Stimulated activated CD4-positive, alpha-beta T cell treated with anti-CD3 and anti-CD28 coated beads, Interleukin-4, amount 100 ng/mL, for 24 hours (primary cell): ENCODE data around the gene BARX2.

Experiments used
- DNase-seq: peaks from one replicate; pipeline ENCODE4 v3.0.0-alpha.2; 2020

BARX2 gene

GRCh38 chr11:129374081-129374992, 1.3 kb upstream of the BARX2 start:
- no peak for DNase-seq

- no peak for DNase-seq
Observed at GRCh38 chr11:129374993-129375750, 476 bp upstream of the BARX2 start.

GRCh38 chr11:129376658-129377341, 1.2 kb downstream of the BARX2 start:
- no peak for DNase-seq

- no peak for DNase-seq
Observed at GRCh38 chr11:129377739-129378138, 2.1 kb downstream of the BARX2 start.

- DNase-seq, result no peak
Observed at GRCh38 chr11:129380413-129380812, 4.8 kb downstream of the BARX2 start.

- DNase-seq, result no peak
Observed at GRCh38 chr11:129382583-129382982, 6.9 kb downstream of the BARX2 start.

GRCh38 chr11:129383060-129383459, 7.4 kb downstream of the BARX2 start:
- no peak for DNase-seq

GRCh38 chr11:129383502-129383901, 7.9 kb downstream of the BARX2 start:
- no peak for DNase-seq

GRCh38 chr11:129384415-129384814, 8.8 kb downstream of the BARX2 start:
- no peak for DNase-seq

GRCh38 chr11:129385801-129386200, 10.2 kb downstream of the BARX2 start:
- no peak for DNase-seq

GRCh38 chr11:129386795-129387397, 11.2 kb downstream of the BARX2 start:
- no peak for DNase-seq

GRCh38 chr11:129387434-129387833, 11.8 kb downstream of the BARX2 start:
- DNase-seq, result no peak

DNA sequence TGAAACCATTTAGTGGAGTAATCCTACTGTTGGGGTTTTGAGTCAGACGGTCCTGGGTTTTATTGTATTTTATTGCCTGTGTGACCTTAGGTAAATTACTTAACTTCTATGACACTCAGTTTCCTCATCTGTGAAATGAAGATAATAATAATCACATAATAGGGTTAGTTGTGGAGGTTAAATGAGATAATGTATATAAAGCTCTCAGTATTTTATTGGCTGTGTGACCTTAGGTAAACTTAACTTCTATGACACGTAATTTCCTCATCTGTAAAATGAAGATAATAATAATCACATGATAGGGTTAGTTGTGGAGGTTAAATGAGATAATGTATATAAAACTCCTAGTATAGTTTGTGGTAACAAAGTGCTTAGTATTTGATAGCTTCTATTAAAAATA, 13.2 kb downstream of the BARX2 start:
- no peak for DNase-seq

GRCh38 chr11:129390303-129390821, 14.7 kb downstream of the BARX2 start:
- DNase-seq, result no peak

DNA sequence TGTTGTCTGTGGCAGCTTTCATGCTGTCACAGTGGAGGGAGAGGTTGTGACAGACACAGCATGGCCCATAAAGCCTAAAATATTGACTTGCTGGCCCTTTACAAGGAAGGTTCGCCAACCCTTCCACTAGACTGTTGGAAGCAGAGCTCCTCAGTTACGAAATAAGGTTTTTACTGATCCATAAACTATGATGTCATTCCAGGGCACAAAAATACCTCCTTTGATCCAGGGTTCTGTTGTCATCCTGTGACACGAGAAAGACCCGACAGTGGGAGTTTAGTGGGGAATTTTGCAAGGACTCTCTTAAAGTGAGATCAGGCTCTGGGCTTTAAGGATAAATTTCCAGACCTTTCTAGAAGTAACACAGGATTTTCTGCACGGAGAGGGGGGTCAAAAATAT, 15.7 kb downstream of the BARX2 start:
- no peak for DNase-seq

- no peak for DNase-seq
Observed at GRCh38 chr11:129391821-129392220, 16.2 kb downstream of the BARX2 start.

- no peak for DNase-seq
Observed at GRCh38 chr11:129392995-129393394, 17.3 kb downstream of the BARX2 start.

GRCh38 chr11:129394709-129395108, 19.1 kb downstream of the BARX2 start:
- DNase-seq, result no peak

- no peak for DNase-seq
Observed at GRCh38 chr11:129395432-129395831, 19.8 kb downstream of the BARX2 start.

DNA sequence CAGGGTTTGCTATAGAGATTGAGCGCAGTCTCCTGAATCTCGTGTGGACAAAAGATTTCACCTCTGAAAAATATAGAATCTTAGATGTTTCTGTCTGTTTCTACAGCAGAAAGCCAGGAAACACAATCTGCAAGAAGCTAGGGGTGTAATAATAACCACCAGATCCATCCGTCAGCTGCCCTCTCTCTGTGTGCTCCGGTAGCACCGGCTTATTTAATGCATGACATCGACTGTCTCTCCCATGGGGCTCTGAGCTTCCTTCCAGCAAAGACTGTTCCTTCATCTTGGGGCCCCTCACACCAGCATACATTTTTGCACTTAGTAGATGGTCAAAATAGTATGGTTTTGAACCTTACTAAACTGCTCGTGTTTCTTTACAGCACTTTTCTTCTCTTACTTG, 20.2 kb downstream of the BARX2 start:
- DNase-seq, result no peak

- no peak for DNase-seq
Observed at GRCh38 chr11:129396454-129396853, 20.8 kb downstream of the BARX2 start.

DNA sequence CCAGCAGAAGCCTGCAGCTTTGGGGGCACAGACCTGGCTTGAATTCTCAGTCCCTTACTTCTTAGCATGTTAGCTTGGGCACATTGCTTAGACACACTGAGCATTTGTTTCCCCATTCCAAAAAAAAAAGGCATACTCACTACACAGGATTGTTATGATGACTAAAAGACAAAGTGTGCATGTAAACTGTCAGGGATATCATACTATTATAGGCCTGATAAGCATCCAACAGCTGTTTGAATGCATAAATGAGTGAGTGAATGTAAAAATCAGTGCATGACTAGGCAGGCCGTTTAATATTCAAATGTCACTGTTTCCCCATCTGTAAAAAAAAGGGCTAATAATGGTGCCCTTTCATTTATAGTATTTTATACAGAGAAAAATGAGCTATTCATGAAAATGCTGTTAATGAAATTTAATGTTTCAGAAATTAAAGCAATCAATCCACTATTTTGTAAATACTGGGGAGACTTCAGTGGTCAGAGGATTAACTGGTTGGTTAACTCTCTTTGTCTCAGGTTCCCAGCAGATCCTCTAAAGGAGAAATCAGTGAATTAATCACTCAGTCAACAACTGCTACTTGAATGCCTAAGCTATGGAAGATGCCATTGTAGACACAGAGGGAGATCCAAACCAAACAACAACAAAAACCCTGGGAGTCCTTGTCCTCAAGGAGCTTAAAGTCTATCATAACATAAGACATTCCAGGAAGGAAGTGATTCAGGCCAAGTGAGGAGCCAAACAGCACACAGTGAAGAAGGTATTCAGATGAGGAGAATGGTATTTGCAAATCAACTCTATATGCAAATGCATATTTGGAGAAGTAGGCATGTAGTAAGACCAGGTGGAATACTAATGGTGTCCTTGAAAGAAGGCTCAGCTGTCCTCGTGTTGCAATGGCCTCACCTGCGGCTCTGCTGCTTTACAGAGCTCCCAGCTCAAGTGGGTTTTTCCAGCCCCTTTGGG, 26.8 kb downstream of the BARX2 start:
- no peak for DNase-seq
